Progenitor cell of endocrine pancreas (in vitro differentiated cells): Measurements from ENCODE around the gene CFAP58. TPM values are rescaled to one million over a fixed set of nuclear protein-coding genes. Genes with fewer than 3 reads are reported as not detected.

Source experiments
- DNase-seq: peaks from one replicate; pipeline ENCODE4 v3.0.0; 2021; ENCODE audit warnings: low spot score; ENCODE audit not compliant: unreplicated experiment
- H3K27ac Mint-ChIP-seq: 2 replicates; pipeline ENCODE4 v1.8.0; 2021; ENCODE audit warnings: mild to moderate bottlenecking, moderate library complexity, mixed read lengths
- H3K27me3 Mint-ChIP-seq: 2 replicates; pipeline ENCODE4 v1.8.0; 2021; ENCODE audit warnings: mixed read lengths
- H3K36me3 Mint-ChIP-seq: 2 replicates; pipeline ENCODE4 v1.8.0; 2022; ENCODE audit warnings: mixed read lengths; ENCODE audit not compliant: insufficient read depth
- H3K4me1 Mint-ChIP-seq: 2 replicates; pipeline ENCODE4 v1.8.0; 2021; ENCODE audit warnings: low read depth, mixed read lengths
- H3K4me3 Mint-ChIP-seq: 2 replicates; pipeline ENCODE4 v1.8.0; 2021; ENCODE audit warnings: low read depth, mild to moderate bottlenecking, moderate library complexity, mixed read lengths
- H3K9me3 Mint-ChIP-seq: 2 replicates; pipeline ENCODE4 v1.8.0; 2021; ENCODE audit warnings: low read depth, mixed read lengths
- CTCF ChIP-seq: fragments of 200-600 bp; sonication (generic); IDR thresholded peaks from one replicate; pipeline ENCODE4 v1.5.0; 2021; ENCODE audit warnings: antibody characterized with exemption, mild to moderate bottlenecking; ENCODE audit not compliant: unreplicated experiment
- total RNA-seq: library from RNA; stranded (reverse); gene quantifications from 2 replicates; pipeline ENCODE4 v1.2.1, GENCODE V29; 2021

CFAP58 gene
- total RNA-seq, 1 donor from 2014 or later: 0.24 TPM

DNA sequence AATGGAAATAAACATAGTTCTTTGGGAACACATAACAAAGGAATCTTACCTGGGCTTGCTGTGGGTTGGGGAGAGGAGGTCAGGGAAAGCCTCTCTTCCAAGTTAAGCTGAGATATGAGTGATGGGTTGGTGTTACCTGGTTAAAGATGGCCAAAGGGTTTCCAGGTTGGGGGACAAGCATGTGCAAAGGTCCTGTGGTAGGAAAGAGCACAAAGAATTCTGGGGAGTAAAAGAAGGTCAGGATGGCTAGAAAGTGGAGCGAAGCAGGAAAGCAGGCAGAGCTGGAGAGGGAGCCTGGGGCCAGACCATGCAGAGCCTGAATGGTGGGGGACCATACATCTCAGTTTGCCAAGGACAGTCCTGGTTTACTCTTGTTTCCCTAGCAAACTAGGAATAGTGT is 133.2 kb downstream of the CFAP58 start:
- H3K27me3 Mint-ChIP-seq: peaks cover 7% of the 10 kb centered on the region
- H3K9me3 Mint-ChIP-seq: no peaks in the 10 kb centered on the region
- DNase-seq: no peak
- H3K27ac Mint-ChIP-seq: no peak overlapping the region
- no peak overlapping the region for H3K4me3 Mint-ChIP-seq
- no peak for TF ChIP-seq CTCF
- H3K4me1 Mint-ChIP-seq: no peaks in the 10 kb centered on the region
- H3K36me3 Mint-ChIP-seq: no peaks in the 10 kb centered on the region

GRCh38 chr10:104487794-104488438 is 134.3 kb downstream of the CFAP58 start:
- Mint-ChIP-seq H3K36me3 (no peaks in the 10 kb centered on the region), H3K4me1 (no peaks in the 10 kb centered on the region), H3K27me3 (peaks cover 7% of the 10 kb centered on the region), H3K27ac (no peak overlapping the region), H3K4me3 (no peak overlapping the region), H3K9me3 (no peaks in the 10 kb centered on the region)
- DNase-seq: no peak
- no peak for TF ChIP-seq CTCF

DNA sequence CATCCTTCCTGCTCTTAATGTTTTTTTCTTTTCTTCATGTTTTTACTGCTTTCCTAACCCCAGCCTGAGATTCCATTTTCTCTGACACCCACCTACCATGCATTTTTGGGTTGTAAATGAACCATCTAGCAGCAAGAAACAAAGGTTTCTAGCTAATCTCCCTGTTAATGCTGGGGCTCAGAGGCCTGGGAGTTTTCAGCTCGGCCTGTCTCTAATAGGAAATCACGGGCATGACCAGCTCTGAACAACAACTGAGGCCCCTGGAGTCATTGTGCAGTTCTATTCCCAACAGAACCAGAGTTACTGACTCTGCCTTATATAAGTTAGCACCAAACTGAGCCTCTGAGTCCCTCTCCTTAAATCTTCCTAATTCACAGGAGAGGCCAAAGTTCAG is 134.8 kb downstream of the CFAP58 start:
- Mint-ChIP-seq H3K36me3 (no peaks in the 10 kb centered on the region), H3K27me3 (peaks cover 10% of the 10 kb centered on the region), H3K9me3 (no peaks in the 10 kb centered on the region), H3K27ac (no peak overlapping the region), H3K4me3 (no peak overlapping the region), H3K4me1 (peaks cover 3% of the 10 kb centered on the region)
- no peak for TF ChIP-seq CTCF
- DNase-seq: no peak

DNA sequence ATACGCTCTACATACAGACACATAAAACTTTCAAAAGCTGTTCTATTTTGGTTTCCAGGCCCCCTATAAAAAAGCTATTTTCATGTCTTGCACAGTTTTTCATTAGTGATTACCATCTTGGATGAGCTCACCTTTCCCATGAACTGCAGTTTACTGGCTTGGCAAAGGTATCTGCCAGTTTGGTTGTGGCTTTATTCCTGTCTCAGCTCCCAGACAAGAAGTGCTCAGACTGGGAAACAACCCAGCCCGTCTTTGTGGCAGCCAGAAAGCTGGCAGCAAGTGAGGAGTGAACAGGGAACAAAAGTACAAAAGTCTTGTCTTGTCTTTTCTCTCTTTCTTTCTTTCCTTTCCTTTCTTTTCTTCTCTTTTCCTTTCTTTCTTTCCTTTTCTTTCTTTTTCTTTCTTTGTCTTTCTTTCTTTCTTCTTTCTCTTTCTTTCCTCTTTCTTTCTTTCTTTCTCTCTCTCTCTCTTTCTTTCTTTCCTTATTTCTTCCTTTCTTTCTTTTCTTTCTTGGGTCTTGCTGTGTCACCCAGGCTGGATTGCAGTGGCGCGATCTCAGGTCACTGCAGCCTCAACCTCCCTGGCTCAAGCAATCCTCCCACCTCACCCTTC is 138.8 kb downstream of the CFAP58 start:
- Mint-ChIP-seq H3K4me3 (no peak overlapping the region), H3K9me3 (peaks cover 6% of the 10 kb centered on the region), H3K36me3 (no peaks in the 10 kb centered on the region), H3K27me3 (peaks cover 7% of the 10 kb centered on the region), H3K27ac (no peak overlapping the region), H3K4me1 (peaks cover 3% of the 10 kb centered on the region)
- TF ChIP-seq CTCF: no peak
- no peak for DNase-seq

DNA sequence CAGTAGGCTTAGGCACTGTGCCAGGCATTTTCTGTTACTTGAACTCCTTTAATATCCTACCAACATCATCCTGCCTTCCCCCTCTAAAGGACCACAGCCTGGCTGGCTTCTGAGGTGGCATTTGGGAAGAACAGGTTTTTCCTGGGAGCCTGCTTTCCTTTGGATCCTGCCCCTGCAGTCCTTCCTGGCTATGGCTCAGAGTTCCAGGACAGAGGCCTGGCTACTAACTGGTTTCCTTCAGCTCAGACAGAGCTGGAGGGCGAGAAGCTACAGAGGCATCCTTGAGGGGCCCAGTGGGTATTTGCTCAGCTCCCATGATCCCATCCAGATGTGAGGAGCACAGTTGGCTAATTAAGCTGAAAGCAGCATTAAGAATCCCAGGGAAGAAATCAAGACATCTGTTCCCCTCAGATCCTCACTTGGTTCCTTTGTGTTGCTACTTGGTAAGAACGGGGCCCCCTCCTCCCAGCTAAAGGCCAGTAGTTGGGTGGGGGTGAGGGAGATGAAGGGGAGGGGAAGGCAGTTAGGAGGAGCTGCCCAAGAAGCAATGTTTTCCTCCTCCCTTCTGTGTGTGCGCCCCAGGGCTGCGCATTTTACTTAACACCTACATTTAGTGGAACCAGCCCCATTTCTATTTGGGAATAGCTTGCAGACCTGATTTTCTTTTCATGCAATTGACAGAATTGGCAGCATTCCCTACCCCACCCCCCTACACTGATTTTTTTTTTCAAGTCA is 144.9 kb downstream of the CFAP58 start:
- Mint-ChIP-seq H3K4me1 (peaks cover 4% of the 10 kb centered on the region), H3K36me3 (no peaks in the 10 kb centered on the region), H3K27me3 (peaks cover 4% of the 10 kb centered on the region), H3K27ac (no peak overlapping the region), H3K9me3 (peaks cover 6% of the 10 kb centered on the region), H3K4me3 (no peak overlapping the region)
- no peak for DNase-seq
- TF ChIP-seq CTCF: no peak
